PFSK-1 (cell line): ENCODE measurements around the gene ST6GALNAC1.

Experiments used
- FOXP2 ChIP-seq: optimal IDR thresholded peaks from 2 replicates; pipeline ENCODE3; 2011; ENCODE audit warnings: borderline replicate concordance, control low read depth, inconsistent platforms; ENCODE audit not compliant: insufficient read depth; ENCODE audit errors: extremely low read length, extremely low read depth
- POLR2AphosphoS5 ChIP-seq: IDR thresholded peaks from 2 replicates; pipeline ENCODE4 v1.6.1; 2012; ENCODE audit warnings: low read depth, mild to moderate bottlenecking, control low read depth, low read length, moderate library complexity
- SIN3A ChIP-seq: IDR thresholded peaks from 2 replicates; pipeline ENCODE4 v1.6.1; 2012; ENCODE audit warnings: mild to moderate bottlenecking, low read length, moderate library complexity, borderline replicate concordance; ENCODE audit not compliant: insufficient read depth
- TAF1 ChIP-seq: IDR thresholded peaks from 2 replicates; pipeline ENCODE4 v1.6.1; 2012; ENCODE audit warnings: low read length, control low read depth, borderline replicate concordance; ENCODE audit not compliant: insufficient read depth
- TF ChIP-seq, protein P1 (sequence below), 2 experiments: IDR thresholded peaks; 2 replicates each; pipeline versions ENCODE4 v1.6.1 to v1.8.0; 2011 to 2012; ENCODE audit warnings: low read depth in 2 of 2, low read length in 2 of 2, control low read depth in 1 of 2, inconsistent platforms in 1 of 2, mild to moderate bottlenecking in 1 of 2, moderate library complexity in 1 of 2; ENCODE audit not compliant: insufficient read depth in 1 of 2

ST6GALNAC1 gene

GRCh38 chr17:76682296-76682695 lies 38.7 kb upstream of the ST6GALNAC1 start:
- TF ChIP-seq SIN3A (no peak), FOXP2 (no peak), TAF1 (no peak), POLR2AphosphoS5 (no peak)
- TF ChIP-seq, protein P1, sequence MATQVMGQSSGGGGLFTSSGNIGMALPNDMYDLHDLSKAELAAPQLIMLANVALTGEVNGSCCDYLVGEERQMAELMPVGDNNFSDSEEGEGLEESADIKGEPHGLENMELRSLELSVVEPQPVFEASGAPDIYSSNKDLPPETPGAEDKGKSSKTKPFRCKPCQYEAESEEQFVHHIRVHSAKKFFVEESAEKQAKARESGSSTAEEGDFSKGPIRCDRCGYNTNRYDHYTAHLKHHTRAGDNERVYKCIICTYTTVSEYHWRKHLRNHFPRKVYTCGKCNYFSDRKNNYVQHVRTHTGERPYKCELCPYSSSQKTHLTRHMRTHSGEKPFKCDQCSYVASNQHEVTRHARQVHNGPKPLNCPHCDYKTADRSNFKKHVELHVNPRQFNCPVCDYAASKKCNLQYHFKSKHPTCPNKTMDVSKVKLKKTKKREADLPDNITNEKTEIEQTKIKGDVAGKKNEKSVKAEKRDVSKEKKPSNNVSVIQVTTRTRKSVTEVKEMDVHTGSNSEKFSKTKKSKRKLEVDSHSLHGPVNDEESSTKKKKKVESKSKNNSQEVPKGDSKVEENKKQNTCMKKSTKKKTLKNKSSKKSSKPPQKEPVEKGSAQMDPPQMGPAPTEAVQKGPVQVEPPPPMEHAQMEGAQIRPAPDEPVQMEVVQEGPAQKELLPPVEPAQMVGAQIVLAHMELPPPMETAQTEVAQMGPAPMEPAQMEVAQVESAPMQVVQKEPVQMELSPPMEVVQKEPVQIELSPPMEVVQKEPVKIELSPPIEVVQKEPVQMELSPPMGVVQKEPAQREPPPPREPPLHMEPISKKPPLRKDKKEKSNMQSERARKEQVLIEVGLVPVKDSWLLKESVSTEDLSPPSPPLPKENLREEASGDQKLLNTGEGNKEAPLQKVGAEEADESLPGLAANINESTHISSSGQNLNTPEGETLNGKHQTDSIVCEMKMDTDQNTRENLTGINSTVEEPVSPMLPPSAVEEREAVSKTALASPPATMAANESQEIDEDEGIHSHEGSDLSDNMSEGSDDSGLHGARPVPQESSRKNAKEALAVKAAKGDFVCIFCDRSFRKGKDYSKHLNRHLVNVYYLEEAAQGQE (IDR thresholded peaks at IDR 0.05; ENCODE audit: insufficient read depth in 1 of 2, low read depth in 2 of 2, low read length in 2 of 2), result no peak

DNA sequence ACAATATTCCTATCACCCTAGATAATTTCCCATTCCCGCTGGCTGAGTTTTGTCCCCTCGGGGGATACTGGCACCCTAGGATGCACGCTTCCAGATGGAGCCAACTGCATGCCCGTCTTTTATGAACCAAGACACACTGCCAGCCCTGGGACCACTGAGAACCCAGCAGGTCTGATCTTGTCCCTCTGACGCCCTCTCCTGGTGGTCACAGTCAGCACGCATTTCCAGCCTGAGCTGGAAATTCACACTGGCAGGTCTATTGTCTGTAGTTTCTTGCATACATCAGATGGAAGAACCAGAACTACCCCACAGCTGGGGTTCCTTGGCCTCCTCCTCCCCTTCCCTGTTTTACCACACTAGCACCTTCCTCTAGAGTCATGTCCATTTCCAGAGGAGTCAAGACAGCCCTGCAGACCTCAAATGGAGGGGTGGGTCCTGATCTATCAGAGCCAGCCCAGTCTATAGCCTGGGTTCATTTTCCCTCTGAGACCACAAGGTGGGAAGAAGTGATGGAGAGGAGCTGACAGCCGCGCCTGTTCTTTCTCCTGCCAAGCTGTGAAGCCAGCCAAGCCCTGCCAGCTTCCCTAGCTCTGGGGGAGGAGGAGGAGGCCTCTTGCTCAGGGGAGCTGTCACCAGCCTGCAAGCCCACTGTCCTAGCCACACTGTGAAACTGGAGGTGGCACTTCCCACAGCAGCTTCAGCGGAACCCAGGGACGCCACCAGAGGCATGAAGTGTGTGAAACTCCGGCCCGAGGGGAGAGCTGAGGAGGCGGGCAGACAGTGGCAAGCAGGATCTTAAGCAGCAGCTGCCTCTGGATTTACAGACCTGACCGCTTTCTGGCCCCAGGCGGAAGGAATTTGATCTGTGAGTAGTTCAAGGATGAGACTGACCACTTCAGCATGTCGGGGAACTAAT lies 37.9 kb upstream of the ST6GALNAC1 start:
- TF ChIP-seq FOXP2 (peak; percentile 16), TAF1 (no peak)

GRCh38 chr17:76679239-76679638 lies 35.7 kb upstream of the ST6GALNAC1 start:
- TF ChIP-seq FOXP2 (no peak), SIN3A (no peak), POLR2AphosphoS5 (no peak)
- TF ChIP-seq, protein P1 (IDR thresholded peaks at IDR 0.05; ENCODE audit: insufficient read depth in 1 of 2, low read depth in 2 of 2, low read length in 2 of 2), result no peak

- no peak for TF ChIP-seq SIN3A
- TF ChIP-seq TAF1, result no peak
- no peak; the same call in 1 of the 2 replicates for TF ChIP-seq POLR2AphosphoS5
- TF ChIP-seq FOXP2, result no peak
- TF ChIP-seq, protein P1 (IDR thresholded peaks at IDR 0.05; ENCODE audit: insufficient read depth in 1 of 2, low read depth in 2 of 2, low read length in 2 of 2), result no peak
Observed at GRCh38 chr17:76678330-76678729, 34.8 kb upstream of the ST6GALNAC1 start.

- no peak for TF ChIP-seq FOXP2
- no peak for TF ChIP-seq POLR2AphosphoS5
Observed at GRCh38 chr17:76677406-76677805, 33.8 kb upstream of the ST6GALNAC1 start.

DNA sequence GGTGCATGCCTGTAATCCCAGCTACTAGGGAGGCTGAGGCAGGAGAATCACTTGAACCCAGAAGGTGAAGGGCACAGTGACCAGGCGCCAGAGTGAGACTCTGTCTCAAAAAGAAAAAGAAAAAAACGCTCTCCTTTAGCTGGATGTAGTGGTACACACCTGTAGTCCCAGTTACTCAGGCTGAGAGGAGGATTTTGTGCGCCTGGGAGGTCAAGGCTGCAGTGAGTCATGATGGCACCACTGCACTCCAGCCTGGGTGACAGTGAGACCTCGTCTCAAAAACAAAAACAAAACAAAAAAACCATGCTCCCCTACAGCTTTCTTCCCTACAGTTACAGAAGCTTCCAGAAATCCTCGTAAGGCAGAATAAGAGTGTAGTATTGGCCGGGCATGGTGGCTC lies 33.1 kb upstream of the ST6GALNAC1 start:
- no peak for TF ChIP-seq SIN3A
- TF ChIP-seq, protein P1 (IDR thresholded peaks at IDR 0.05; ENCODE audit: insufficient read depth in 1 of 2, low read depth in 2 of 2, low read length in 2 of 2), result no peak
- no peak for TF ChIP-seq TAF1
